GM18520 (cell line): ENCODE data around the gene SRP68.
"Not testable (repeated sequence)": the region's sequence is repeated elsewhere in the genome, so short reads cannot be mapped to it uniquely, and the experiment has no call there.

Experiments
- ATAC-seq: cut with Tn5 transposase; IDR thresholded peaks from one replicate; pipeline ENCODE4 v1.9.1; 2021; ENCODE audit not compliant: unreplicated experiment

Gene SRP68

GRCh38 chr17:76077584-76078110, 5.3 kb upstream of the SRP68 start:
- ATAC-seq = no peak

GRCh38 chr17:76076765-76077583, 4.7 kb upstream of the SRP68 start:
- ATAC-seq = no peak

GRCh38 chr17:76076146-76076764, 3.9 kb upstream of the SRP68 start:
- ATAC-seq = no peak

- no peak for ATAC-seq
Observed at GRCh38 chr17:76075364-76076145, 3.2 kb upstream of the SRP68 start.

GRCh38 chr17:76074390-76075363, 2.4 kb upstream of the SRP68 start, which contains the start of gene GALR2:
Gene GALR2 (plus strand): TSS chr17:76074781. CDS start chr17:76074884, 103 bp downstream.
- ATAC-seq = no peak

GRCh38 chr17:76071531-76072147, 678 bp downstream of the SRP68 start:
- no peak for ATAC-seq

- no peak for ATAC-seq
Observed at GRCh38 chr17:76065775-76066174, 6.5 kb downstream of the SRP68 start.

GRCh38 chr17:76063875-76064546, 8.3 kb downstream of the SRP68 start:
- ATAC-seq = no peak

GRCh38 chr17:76058264-76058663, 14.1 kb downstream of the SRP68 start:
- not testable (repeated sequence) for ATAC-seq

GRCh38 chr17:76056882-76057281, 15.4 kb downstream of the SRP68 start:
- no peak for ATAC-seq

- no peak for ATAC-seq
Observed at GRCh38 chr17:76054112-76054476, 18.2 kb downstream of the SRP68 start.

GRCh38 chr17:76053246-76054111, 18.8 kb downstream of the SRP68 start:
- no peak for ATAC-seq

GRCh38 chr17:76051561-76051960, 20.8 kb downstream of the SRP68 start:
- ATAC-seq = no peak

- no peak for ATAC-seq
Observed at GRCh38 chr17:76050538-76051467, 21.5 kb downstream of the SRP68 start.

GRCh38 chr17:76049836-76050537, 22.3 kb downstream of the SRP68 start:
- ATAC-seq = no peak

GRCh38 chr17:76049239-76049638, 23.1 kb downstream of the SRP68 start:
- no peak for ATAC-seq

GRCh38 chr17:76048711-76049110, 23.6 kb downstream of the SRP68 start:
- no peak for ATAC-seq
